GM06990 (cell line): Measurements from ENCODE around the gene UTP18.
"Not testable (repeated sequence)": the region's sequence is repeated elsewhere in the genome, so short reads cannot be mapped to it uniquely, and the experiment has no call there.

Experiments used
- DNase-seq: peaks from one replicate; pipeline ENCODE4 v3.0.0-alpha.2; 2011; ENCODE audit not compliant: insufficient read length; ENCODE audit errors: extremely low read depth
- H3K27me3 ChIP-seq: replicated peaks from 2 replicates; pipeline ENCODE4 v1.6.0; 2011; ENCODE audit warnings: low read length; ENCODE audit not compliant: control insufficient read depth, insufficient read depth
- H3K36me3 ChIP-seq: 2 replicates; pipeline ENCODE4 v1.5.1; 2011; ENCODE audit warnings: low read length; ENCODE audit not compliant: control insufficient read depth, insufficient read depth
- H3K4me3 ChIP-seq: replicated peaks from 2 replicates; pipeline ENCODE4 v1.5.1; 2011; ENCODE audit warnings: low read depth, mild to moderate bottlenecking, control low read depth, low read length
- TF ChIP-seq, protein P1 (sequence below): IDR thresholded peaks from 2 replicates; pipeline ENCODE4 v1.5.1; 2011; ENCODE audit warnings: low read length, control low read depth, mild to moderate bottlenecking, inconsistent platforms; ENCODE audit not compliant: insufficient read depth, poor library complexity, severe bottlenecking

Gene UTP18

DNA sequence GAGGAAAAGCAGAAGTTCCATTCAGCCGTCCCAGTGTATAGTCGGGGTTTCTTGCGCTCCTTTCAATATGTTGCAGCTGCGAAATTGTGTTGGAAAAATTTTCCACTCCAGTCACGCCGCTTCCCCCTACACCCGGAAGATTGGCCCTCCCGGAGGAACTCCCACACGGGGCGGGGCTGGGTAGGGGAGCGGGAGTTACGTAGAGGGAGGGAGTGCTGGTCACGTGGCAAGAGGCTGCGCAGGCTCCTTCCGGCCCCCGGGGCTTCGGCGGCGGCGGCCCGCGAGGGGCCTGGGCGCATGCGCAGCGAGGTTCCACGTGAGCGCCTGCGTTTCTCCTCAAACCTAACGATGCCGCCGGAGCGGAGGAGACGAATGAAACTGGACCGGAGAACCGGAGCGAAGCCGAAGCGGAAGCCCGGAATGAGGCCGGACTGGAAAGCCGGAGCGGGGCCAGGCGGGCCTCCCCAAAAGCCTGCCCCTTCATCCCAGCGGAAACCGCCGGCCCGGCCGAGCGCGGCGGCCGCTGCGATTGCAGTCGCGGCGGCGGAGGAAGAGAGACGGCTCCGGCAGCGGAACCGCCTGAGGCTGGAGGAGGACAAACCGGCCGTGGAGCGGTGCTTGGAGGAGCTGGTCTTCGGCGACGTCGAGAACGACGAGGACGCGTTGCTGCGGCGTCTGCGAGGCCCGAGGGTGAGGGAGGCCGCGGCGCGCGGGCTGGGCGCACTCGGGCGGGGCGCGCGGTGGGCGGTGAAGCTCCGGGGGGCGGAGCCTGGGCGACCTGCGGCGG, at the start of gene UTP18:
Gene UTP18, plus strand, starts transcription at position 310 of the 787 bp plus-strand sequence. Its CDS starts 39 bp downstream, at position 349.
- peaks cover 2% of the 10 kb centered on the region; the same call in 1 of the 2 replicates for H3K36me3 ChIP-seq
- H3K4me3 ChIP-seq = peak within 1 kb of the TSS; percentile 95
- peak; percentile 98 for DNase-seq
- H3K27me3 ChIP-seq = no peaks in the 10 kb centered on the region
- TF ChIP-seq, protein P1, sequence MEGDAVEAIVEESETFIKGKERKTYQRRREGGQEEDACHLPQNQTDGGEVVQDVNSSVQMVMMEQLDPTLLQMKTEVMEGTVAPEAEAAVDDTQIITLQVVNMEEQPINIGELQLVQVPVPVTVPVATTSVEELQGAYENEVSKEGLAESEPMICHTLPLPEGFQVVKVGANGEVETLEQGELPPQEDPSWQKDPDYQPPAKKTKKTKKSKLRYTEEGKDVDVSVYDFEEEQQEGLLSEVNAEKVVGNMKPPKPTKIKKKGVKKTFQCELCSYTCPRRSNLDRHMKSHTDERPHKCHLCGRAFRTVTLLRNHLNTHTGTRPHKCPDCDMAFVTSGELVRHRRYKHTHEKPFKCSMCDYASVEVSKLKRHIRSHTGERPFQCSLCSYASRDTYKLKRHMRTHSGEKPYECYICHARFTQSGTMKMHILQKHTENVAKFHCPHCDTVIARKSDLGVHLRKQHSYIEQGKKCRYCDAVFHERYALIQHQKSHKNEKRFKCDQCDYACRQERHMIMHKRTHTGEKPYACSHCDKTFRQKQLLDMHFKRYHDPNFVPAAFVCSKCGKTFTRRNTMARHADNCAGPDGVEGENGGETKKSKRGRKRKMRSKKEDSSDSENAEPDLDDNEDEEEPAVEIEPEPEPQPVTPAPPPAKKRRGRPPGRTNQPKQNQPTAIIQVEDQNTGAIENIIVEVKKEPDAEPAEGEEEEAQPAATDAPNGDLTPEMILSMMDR = no peak

GRCh38 chr17:51214920-51215319, 45.4 kb upstream of the UTP18 start:
- no peak for DNase-seq
- no peaks in the 10 kb centered on the region for H3K27me3 ChIP-seq
- no peak overlapping the region for H3K4me3 ChIP-seq
- TF ChIP-seq, protein P1 = no peak
- no peaks in the 10 kb centered on the region; the same call in none of the 2 replicates for H3K36me3 ChIP-seq

DNA sequence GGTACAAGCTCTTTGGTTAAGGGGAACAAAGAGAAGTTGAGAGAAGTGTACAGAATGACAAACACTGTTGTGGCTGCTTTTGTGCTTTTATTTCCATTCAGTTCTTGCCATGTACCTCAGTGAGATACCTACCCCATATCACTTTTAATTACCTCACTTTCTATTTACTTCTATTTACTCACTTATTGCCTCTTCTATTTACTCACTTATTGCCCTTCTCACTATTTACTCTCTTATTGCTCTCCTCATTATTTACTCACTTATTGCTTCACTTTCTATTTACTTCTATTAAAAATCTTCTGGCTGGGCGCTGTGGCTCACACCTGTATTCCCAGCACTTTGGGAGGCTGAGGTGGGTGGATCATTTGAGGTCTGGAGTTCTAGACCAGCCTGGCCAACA, 42.4 kb upstream of the UTP18 start:
- no peak overlapping the region for H3K4me3 ChIP-seq
- no peak for DNase-seq
- no peaks in the 10 kb centered on the region; the same call in none of the 2 replicates for H3K36me3 ChIP-seq
- H3K27me3 ChIP-seq = no peaks in the 10 kb centered on the region
- TF ChIP-seq, protein P1 = no peak

GRCh38 chr17:51221322-51221721, 39.0 kb upstream of the UTP18 start:
- no peak for DNase-seq
- TF ChIP-seq, protein P1 = no peak
- Histone ChIP-seq H3K36me3 (no peaks in the 10 kb centered on the region; the same call in none of the 2 replicates), H3K4me3 (no peak overlapping the region), H3K27me3 (no peaks in the 10 kb centered on the region)

- H3K27me3 ChIP-seq = no peaks in the 10 kb centered on the region
- no peak for DNase-seq
- TF ChIP-seq, protein P1 = no peak
- no peak overlapping the region for H3K4me3 ChIP-seq
- H3K36me3 ChIP-seq = no peaks in the 10 kb centered on the region; the same call in 1 of the 2 replicates
Observed at GRCh38 chr17:51224402-51225262, 35.7 kb upstream of the UTP18 start.

GRCh38 chr17:51225523-51225922, 34.8 kb upstream of the UTP18 start:
- H3K4me3 ChIP-seq, H3K36me3 ChIP-seq, H3K27me3 ChIP-seq, DNase-seq: not testable (repeated sequence)
